ENCODE data around the gene YBEY. TPM values are rescaled to one million over a fixed set of nuclear protein-coding genes. Genes with fewer than 3 reads are reported as not detected.

Gene YBEY
- total RNA-seq, 1 experiment from 2014 or later = 18.8 TPM

GRCh38 chr21:46347203-46347550 lies 61.0 kb downstream of the YBEY start:
- no peaks in the 10 kb centered on the region for H3K4me1 ChIP-seq (ENCODE audit: insufficient read depth, low read length, poor library complexity, severe bottlenecking)
- no peak overlapping the region for H3K4me3 ChIP-seq (ENCODE audit: low read depth, low read length, poor library complexity, severe bottlenecking)
- CTCF ChIA-PET = no interaction called here
- no peaks in the 10 kb centered on the region for H3K27me3 ChIP-seq (replicated peaks; ENCODE audit: insufficient read depth, low read depth, low read length, poor library complexity)
- no peaks in the 10 kb centered on the region for H3K9me3 ChIP-seq (ENCODE audit: low read depth, low read length, poor library complexity, severe bottlenecking)
- DNase-seq (ENCODE audit: low spot score) = no peak
- intact Hi-C loops (cut with micrococcal nuclease; ENCODE audit: unreplicated experiment) = no loop called here
- no peak overlapping the region for H3K27ac ChIP-seq (ENCODE audit: low read depth, low read length, poor library complexity, severe bottlenecking)
- POLR2A ChIA-PET (ENCODE audit: low non-redundant PET) = no interaction called here
- TF ChIP-seq EZH2 (IDR thresholded peaks at IDR 0.05; ENCODE audit: borderline replicate concordance, low read depth, low read length, poor library complexity, severe bottlenecking) = no peak
- no TSS peak for BruUV-seq (replicated peaks)
- peaks cover 53% of the 10 kb centered on the region for H3K36me3 ChIP-seq (ENCODE audit: insufficient read depth, low read length, poor library complexity, severe bottlenecking)

Other genes with a start within 250 kb of the YBEY start
- 15.0 and 29.0 TPM in 2 replicates for gene COL6A2, start 188.2 kb upstream of the YBEY start, total RNA-seq (2021)
- gene FTCD, start 130.8 kb upstream of the YBEY start, total RNA-seq (2021) = 5.4 and 6.6 TPM in 2 replicates
- gene SPATC1L, start 101.9 kb upstream of the YBEY start, total RNA-seq (2021) = 30.9 and 40.6 TPM in 2 replicates
- gene LSS, start 57.6 kb upstream of the YBEY start, total RNA-seq (2021) = 130 and 151 TPM in 2 replicates
- gene MCM3AP, start 731 bp upstream of the YBEY start, total RNA-seq (2021) = 121 and 125 TPM in 2 replicates
- gene C21orf58, start 37.5 kb downstream of the YBEY start, total RNA-seq (2021) = 41.2 and 51.0 TPM in 2 replicates
- gene PCNT, start 37.8 kb downstream of the YBEY start, total RNA-seq (2021) = 66.4 and 73.7 TPM in 2 replicates
- 37.3 and 45.7 TPM in 2 replicates for gene DIP2A, start 172.5 kb downstream of the YBEY start, total RNA-seq (2021)